ENCODE data around the gene NISCH.

DNA sequence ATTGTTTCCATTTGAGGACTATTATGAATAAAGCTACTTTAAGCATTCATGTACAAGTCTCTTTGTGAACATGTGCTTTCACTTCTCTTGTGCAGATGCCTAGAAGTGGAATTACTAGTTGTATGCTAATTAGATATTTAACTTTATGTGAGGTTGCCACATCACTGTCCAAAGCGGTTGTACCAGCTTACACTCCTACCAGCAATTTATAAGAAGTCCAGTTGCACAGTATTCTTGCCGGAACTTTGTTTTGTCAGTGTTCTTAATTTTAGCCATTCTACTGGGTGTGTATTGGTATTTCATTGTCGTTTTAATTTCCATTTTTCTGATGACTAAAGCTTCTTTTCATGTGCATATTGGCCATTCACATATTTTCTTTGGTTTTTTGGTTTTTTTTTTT is 39.6 kb upstream of the NISCH start:
- TF ChIP-seq, protein P1, sequence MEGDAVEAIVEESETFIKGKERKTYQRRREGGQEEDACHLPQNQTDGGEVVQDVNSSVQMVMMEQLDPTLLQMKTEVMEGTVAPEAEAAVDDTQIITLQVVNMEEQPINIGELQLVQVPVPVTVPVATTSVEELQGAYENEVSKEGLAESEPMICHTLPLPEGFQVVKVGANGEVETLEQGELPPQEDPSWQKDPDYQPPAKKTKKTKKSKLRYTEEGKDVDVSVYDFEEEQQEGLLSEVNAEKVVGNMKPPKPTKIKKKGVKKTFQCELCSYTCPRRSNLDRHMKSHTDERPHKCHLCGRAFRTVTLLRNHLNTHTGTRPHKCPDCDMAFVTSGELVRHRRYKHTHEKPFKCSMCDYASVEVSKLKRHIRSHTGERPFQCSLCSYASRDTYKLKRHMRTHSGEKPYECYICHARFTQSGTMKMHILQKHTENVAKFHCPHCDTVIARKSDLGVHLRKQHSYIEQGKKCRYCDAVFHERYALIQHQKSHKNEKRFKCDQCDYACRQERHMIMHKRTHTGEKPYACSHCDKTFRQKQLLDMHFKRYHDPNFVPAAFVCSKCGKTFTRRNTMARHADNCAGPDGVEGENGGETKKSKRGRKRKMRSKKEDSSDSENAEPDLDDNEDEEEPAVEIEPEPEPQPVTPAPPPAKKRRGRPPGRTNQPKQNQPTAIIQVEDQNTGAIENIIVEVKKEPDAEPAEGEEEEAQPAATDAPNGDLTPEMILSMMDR (IDR thresholded peaks at IDR 0.05; ENCODE audit: insufficient read depth, low read length, poor library complexity, severe bottlenecking), result no peak
- TF ChIP-seq EZH2phosphoT487 (conservative IDR thresholded peaks at IDR 0.05; ENCODE audit: low read length), result no peak

All from SU-DHL-6 (cell line).